Naive B cell (primary cell): Measurements from ENCODE around the gene SBNO1. TPM values are rescaled to one million over a fixed set of nuclear protein-coding genes. Genes with fewer than 3 reads are reported as not detected.

Source experiments
- ATAC-seq, 2 donors: fragments of 150-1000 bp; cut with Tn5 transposase; 2 replicates each; pipeline ENCODE4 v1.10.0; 2021; ENCODE audit warnings: low read depth in 2 of 2, mild to moderate bottlenecking in 2 of 2, moderate library complexity in 2 of 2
- DNase-seq: peaks from one replicate; pipeline ENCODE4 v3.0.0; 2022
- H3K27ac Mint-ChIP-seq, 6 donors: one replicate each; pipeline ENCODE4 v1.8.0; 2020 to 2022; ENCODE audit warnings: mild to moderate bottlenecking in 6 of 6, mixed read lengths in 6 of 6, moderate library complexity in 5 of 6, inconsistent platforms in 2 of 6
- H3K27me3 Mint-ChIP-seq, 3 donors: one replicate each; pipeline ENCODE4 v1.8.0; 2021 to 2022; ENCODE audit warnings: mixed read lengths in 3 of 3, mild to moderate bottlenecking in 1 of 3
- H3K36me3 Mint-ChIP-seq, 2 donors: one replicate each; pipeline ENCODE4 v1.8.0; 2020 to 2022; ENCODE audit warnings: mixed read lengths in 2 of 2, inconsistent platforms in 1 of 2, mild to moderate bottlenecking in 1 of 2
- H3K4me1 Mint-ChIP-seq, 3 donors: one replicate each; pipeline ENCODE4 v1.8.0; 2020 to 2022; ENCODE audit warnings: mixed read lengths in 3 of 3, inconsistent platforms in 1 of 3, mild to moderate bottlenecking in 1 of 3, moderate library complexity in 1 of 3
- H3K4me3 Mint-ChIP-seq, 8 donors: one replicate each; pipeline ENCODE4 v1.8.0; 2020 to 2022; ENCODE audit warnings: mild to moderate bottlenecking in 8 of 8, mixed read lengths in 8 of 8, moderate library complexity in 8 of 8, inconsistent platforms in 2 of 8
- H3K9me3 Mint-ChIP-seq, 7 donors: one replicate each; pipeline ENCODE4 v1.8.0; 2020 to 2022; ENCODE audit warnings: mixed read lengths in 7 of 7, mild to moderate bottlenecking in 5 of 7, inconsistent platforms in 2 of 7, moderate library complexity in 1 of 7
- polyA plus RNA-seq, 6 donors: library from polyadenylated mRNA; unstranded; fragments of 300-500 nt; fragmentation: Illumina TruSeq; gene quantifications; one replicate each; pipeline ENCODE4 v1.2.3, GENCODE V29; 2021; ENCODE audit warnings: low read depth in 6 of 6

Gene SBNO1
- polyA plus RNA-seq, 6 donors from 2014 or later: 17.2 to 30.6 (median 24.1) TPM

- DNase-seq (peak; percentile 15), ATAC-seq (peak; percentile 10 to 22)
- Mint-ChIP-seq H3K27ac (peak overlapping the region in 4 of 6 donors; percentile 33 to 79 (median 54)), H3K9me3 (no peaks in the 10 kb centered on the region), H3K27me3 (no peaks in the 10 kb centered on the region), H3K4me1 (peaks cover 25 to 38% (median 30%) of the 10 kb centered on the region in 3 donors), H3K4me3 (peak overlapping the region; percentile 77 to 94 (median 86)), H3K36me3 (no peaks in the 10 kb centered on the region)
Observed at GRCh38 chr12:123269896-123270213, 94.8 kb downstream of the SBNO1 start.

DNA sequence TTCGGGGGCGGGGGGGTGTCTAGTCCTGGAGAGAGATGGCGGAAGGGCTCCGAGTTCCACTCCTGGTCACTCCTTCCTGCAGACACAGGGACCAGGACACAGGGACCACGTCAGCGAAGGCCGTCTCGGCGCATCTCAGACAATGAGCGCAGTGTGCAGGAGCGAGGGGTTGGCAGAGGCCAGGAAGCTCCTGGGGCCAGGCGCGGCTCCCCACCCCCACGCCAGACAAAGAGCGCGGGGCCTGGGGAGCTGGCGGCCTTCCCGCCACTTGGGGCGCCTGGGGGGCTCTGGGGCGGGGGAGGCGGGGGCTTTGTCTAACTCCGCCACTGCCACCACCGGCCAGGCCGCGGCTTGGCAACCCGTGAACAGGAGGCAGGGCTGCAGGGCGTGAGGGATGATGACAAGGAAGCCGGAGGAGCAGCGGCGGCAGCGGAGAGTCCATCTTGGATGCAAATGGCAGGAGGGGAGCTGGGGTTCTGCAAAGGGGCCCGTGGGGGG lies 95.2 kb downstream of the SBNO1 start:
- Mint-ChIP-seq H3K36me3 (no peaks in the 10 kb centered on the region), H3K27me3 (no peaks in the 10 kb centered on the region), H3K4me3 (peak overlapping the region; percentile 77 to 94 (median 86)), H3K4me1 (peaks cover 25 to 38% (median 30%) of the 10 kb centered on the region in 3 donors), H3K9me3 (no peaks in the 10 kb centered on the region), H3K27ac (peak overlapping the region in 4 of 6 donors; percentile 33 to 68 (median 52))
- ATAC-seq (peak; percentile 49 to 52), DNase-seq (peak; percentile 43)

- DNase-seq (no peak), ATAC-seq (no peak)
- H3K36me3 Mint-ChIP-seq: no peaks in the 10 kb centered on the region
- H3K9me3 Mint-ChIP-seq: no peaks in the 10 kb centered on the region
- peaks cover 25 to 38% (median 30%) of the 10 kb centered on the region in 3 donors for H3K4me1 Mint-ChIP-seq
- H3K4me3 Mint-ChIP-seq: peak overlapping the region; percentile 77 to 92 (median 86)
- H3K27me3 Mint-ChIP-seq: no peaks in the 10 kb centered on the region
- peak overlapping the region in 1 of 6 donors; percentile 59 for H3K27ac Mint-ChIP-seq
Observed at GRCh38 chr12:123268850-123269249, 95.8 kb downstream of the SBNO1 start.

DNA sequence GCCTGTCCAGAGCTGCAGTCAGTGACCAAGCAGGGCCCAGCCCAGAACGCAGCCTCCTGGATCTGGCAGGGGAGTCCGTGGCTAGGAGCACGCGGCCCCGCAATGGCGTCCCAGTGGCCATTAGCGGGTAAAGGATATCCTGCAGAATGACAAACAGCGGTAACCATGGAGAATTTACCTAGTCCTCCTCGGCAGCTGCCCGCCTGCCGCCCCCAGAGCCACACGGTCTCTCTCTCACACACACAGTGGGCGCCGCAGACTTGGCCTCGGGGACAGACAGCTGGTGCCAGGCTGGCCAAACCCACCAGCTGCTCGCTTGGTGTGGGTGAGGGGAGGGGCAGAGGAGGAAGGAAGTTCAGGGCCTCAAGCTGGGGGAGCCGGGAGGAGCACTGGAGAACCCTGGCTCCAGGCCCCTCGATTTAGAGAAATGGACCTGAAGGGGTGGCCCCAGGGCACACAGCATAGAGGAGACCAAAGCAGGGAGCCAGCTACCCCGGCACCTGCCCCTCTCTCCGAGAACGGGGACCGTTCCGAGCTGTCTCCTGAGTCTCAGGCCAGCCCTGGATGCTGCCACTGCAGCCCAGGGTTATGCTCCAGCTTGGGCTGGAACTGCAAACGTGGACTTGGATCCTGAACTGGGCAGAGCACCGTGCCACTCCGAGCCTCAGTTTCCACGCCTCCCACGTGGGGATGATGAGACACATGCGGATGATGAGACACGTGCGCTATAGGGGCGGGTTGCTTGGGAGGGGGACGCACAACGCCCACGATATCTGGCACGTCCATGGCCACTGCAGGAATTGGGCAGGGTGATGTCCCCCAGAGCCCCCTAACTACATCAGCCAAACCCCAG lies 96.4 kb downstream of the SBNO1 start:
- Mint-ChIP-seq H3K27me3 (no peaks in the 10 kb centered on the region), H3K4me1 (peaks cover 25 to 38% (median 30%) of the 10 kb centered on the region in 3 donors), H3K27ac (peak overlapping the region in 3 of 6 donors; percentile 75 to 86 (median 75)), H3K36me3 (no peaks in the 10 kb centered on the region), H3K4me3 (peak overlapping the region; percentile 77 to 87 (median 84)), H3K9me3 (no peaks in the 10 kb centered on the region)
- no peak for ATAC-seq
- peak; percentile 15 for DNase-seq

DNA sequence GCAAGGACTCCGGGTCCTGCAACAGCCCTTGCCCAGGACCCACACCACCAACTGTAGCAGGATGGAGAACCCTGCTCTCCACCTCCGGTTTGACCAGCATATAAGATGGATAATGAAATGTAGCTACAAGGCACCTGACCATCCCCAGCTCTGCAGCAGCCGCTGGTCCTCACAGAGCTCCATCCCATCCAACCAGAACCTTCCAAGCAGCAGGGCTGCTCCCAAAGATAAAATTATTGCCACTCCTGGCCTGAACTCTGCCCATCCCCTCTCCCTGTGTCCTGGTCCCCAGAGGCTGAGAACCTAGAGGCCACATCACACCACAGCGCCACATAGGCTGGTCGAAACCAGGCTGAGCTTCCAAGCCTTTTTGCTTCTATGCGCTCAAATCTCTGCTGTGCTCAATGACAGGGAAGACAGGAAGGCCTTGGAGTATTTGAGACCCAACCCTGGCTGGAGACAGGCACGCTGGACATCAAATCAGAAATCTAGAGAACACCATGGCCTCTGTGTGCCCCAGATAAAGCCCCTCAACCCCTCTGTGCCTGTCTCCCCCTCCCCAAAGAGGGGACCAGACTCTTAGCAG lies 97.2 kb downstream of the SBNO1 start:
- Mint-ChIP-seq H3K9me3 (no peaks in the 10 kb centered on the region), H3K4me1 (peaks cover 25 to 34% (median 30%) of the 10 kb centered on the region in 3 donors), H3K27ac (peak overlapping the region in 4 of 6 donors; percentile 75 to 90 (median 83)), H3K4me3 (peak overlapping the region in 6 of 8 donors; percentile 59 to 86 (median 84)), H3K36me3 (no peaks in the 10 kb centered on the region), H3K27me3 (no peaks in the 10 kb centered on the region)
- no peak for ATAC-seq
- no peak for DNase-seq

DNA sequence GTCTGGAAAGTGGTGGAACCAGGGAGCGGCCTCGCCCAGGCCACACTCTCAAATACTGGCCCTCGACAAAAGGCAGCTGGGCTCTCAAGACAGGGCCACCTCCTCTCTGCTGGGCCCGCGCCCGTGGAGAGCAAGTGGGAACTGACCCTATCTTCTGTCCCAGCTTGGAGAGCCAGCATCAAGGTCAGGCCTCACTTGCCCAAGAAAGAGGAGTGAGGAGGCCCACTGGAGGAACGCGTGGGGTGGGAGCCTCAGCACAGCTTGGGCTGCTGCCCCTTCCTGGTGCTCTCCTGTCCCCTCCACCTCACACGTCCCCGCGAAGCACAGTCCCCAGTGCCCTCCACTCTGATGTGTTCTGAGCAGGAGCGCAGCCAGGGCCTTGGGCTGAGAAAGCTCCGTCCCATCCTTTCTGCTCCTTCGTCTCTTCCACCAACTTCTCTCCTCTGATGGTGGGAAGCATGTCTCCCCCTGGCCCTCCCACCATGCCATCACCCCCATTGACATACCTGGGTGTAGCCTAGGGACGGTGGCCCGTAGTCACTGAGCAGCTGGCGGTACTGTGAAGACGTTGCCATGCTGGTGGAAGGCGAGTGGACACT lies 97.9 kb downstream of the SBNO1 start:
- peaks cover 25 to 31% (median 30%) of the 10 kb centered on the region in 3 donors for H3K4me1 Mint-ChIP-seq
- no peaks in the 10 kb centered on the region for H3K9me3 Mint-ChIP-seq
- H3K4me3 Mint-ChIP-seq: peak overlapping the region in 1 of 8 donors; percentile 59
- ATAC-seq (no peak), DNase-seq (no peak)
- no peaks in the 10 kb centered on the region for H3K36me3 Mint-ChIP-seq
- H3K27me3 Mint-ChIP-seq: no peaks in the 10 kb centered on the region
- peak overlapping the region in 2 of 6 donors; percentile 47 to 56 for H3K27ac Mint-ChIP-seq

GRCh38 chr12:123265851-123266678 lies 98.6 kb downstream of the SBNO1 start:
- DNase-seq (no peak), ATAC-seq (no peak)
- Mint-ChIP-seq H3K9me3 (no peaks in the 10 kb centered on the region), H3K4me1 (peaks cover 25 to 31% (median 30%) of the 10 kb centered on the region in 3 donors), H3K27ac (no peak overlapping the region), H3K4me3 (no peak overlapping the region), H3K27me3 (no peaks in the 10 kb centered on the region), H3K36me3 (no peaks in the 10 kb centered on the region)

DNA sequence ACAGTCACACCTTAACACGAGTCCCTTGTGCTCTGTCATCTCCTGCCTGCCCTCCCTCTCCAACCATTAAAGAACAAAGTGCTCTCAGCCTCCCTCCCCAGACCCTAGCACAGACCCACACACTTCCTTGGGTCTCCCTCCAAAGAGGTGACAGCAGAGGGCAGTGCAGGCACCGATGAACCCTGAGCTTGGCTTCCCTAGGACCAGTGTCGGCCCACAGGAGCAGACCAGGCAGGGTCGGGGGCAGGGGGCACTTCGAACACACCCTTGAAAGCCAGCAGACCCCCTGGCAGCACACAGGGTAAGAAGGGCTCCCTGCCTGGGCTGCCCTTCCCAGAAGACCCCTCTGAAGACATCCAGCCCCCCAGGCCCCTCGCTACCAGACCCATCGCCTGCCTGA lies 100.0 kb downstream of the SBNO1 start:
- DNase-seq: no peak
- H3K9me3 Mint-ChIP-seq: no peaks in the 10 kb centered on the region
- H3K4me3 Mint-ChIP-seq: no peak overlapping the region
- peak overlapping the region in 1 of 6 donors; percentile 27 for H3K27ac Mint-ChIP-seq
- peaks cover 21 to 23% (median 23%) of the 10 kb centered on the region in 3 donors for H3K4me1 Mint-ChIP-seq
- ATAC-seq: peak in 1 of 2 donors; percentile 27
- H3K27me3 Mint-ChIP-seq: no peaks in the 10 kb centered on the region
- H3K36me3 Mint-ChIP-seq: no peaks in the 10 kb centered on the region

DNA sequence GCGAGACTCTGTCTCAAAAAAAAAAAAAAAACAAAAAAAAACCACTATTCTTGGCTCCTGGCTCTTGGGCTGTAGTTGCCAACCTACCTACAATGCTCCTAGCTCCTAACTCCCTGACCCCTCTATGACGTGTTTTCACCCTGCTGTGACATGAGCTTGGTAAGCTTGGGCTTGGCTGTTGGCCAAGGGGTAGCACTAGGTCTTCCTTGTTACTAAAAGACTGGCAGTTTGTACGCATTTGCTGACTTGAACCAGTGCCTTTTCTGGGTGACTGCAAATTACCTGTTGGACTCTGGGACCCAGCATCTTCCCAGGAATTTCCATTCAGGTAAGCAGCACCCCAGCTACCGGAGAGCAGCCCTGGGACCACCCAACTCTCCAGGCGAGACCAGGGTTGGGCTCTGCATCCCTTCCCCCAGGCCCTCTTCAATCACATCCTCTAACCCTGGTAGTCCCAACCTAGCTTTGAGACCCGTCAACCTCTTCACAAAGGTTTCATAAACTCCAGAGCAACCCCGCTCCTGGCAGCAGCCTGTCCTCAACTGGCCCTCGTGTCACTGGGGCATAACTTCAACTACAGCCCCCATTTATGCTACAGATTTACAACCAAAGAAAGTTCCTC lies 101.3 kb downstream of the SBNO1 start:
- ATAC-seq (no peak), DNase-seq (no peak)
- Mint-ChIP-seq H3K4me3 (no peak overlapping the region), H3K4me1 (peaks cover 7 to 11% (median 10%) of the 10 kb centered on the region in 3 donors), H3K27me3 (no peaks in the 10 kb centered on the region), H3K36me3 (no peaks in the 10 kb centered on the region), H3K9me3 (no peaks in the 10 kb centered on the region), H3K27ac (peak overlapping the region in 2 of 6 donors; percentile 21 to 88)

DNA sequence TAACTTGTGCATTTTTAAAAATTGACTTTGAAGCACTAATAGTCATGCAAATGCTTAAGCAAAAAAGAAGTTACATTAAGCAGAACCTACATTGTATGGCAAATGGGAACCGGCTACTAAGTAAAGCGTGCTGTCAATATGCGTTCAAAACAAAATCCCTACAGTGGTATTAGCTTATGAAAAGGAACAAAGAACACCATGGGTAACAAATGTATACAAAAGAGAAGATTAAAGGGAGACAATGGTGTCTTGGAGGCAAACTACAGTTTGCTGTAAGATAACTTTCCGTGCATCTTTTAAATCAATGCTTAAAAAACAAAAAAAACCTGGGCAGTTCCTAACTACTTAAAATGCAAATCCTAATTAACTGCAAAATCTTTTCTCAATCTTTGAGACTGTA lies 103.5 kb downstream of the SBNO1 start:
- Mint-ChIP-seq H3K27me3 (no peaks in the 10 kb centered on the region), H3K4me3 (no peak overlapping the region), H3K27ac (no peak overlapping the region)

DNA sequence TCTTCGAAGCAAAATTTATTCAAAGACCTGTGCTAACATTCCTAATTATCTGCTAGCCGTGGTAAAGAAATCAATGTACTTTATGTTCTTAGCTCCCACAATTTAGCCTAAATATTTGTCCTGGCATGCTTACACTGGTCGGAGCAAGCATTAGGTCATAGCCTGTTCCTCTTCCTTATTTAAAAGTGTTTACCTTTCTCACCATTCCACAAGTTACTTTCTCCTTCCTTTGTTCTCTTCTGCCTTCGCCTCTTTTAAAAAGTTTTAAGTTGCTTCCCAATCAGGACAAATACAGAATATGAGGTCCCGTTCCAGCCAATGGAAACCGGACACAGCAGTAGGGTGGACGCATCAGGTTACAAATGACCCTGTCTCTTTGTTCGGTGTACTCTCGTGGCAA lies 104.6 kb downstream of the SBNO1 start:
- no peak overlapping the region for H3K4me3 Mint-ChIP-seq
- peaks cover 0 to 4% (median 0%) of the 10 kb centered on the region in 3 donors for H3K4me1 Mint-ChIP-seq
- H3K27ac Mint-ChIP-seq: no peak overlapping the region
- no peaks in the 10 kb centered on the region for H3K9me3 Mint-ChIP-seq
- ATAC-seq (no peak), DNase-seq (no peak)
- H3K36me3 Mint-ChIP-seq: peaks cover 4 to 8% of the 10 kb centered on the region in 2 donors
- no peaks in the 10 kb centered on the region for H3K27me3 Mint-ChIP-seq

More for the DNA sequence above, 103.5 kb downstream of the SBNO1 start:
- H3K4me1 Mint-ChIP-seq: peaks cover 0 to 4% (median 0%) of the 10 kb centered on the region in 3 donors
- ATAC-seq (no peak), DNase-seq (no peak)
- H3K36me3 Mint-ChIP-seq: peaks cover 4 to 8% of the 10 kb centered on the region in 2 donors
- H3K9me3 Mint-ChIP-seq: no peaks in the 10 kb centered on the region

DNA sequence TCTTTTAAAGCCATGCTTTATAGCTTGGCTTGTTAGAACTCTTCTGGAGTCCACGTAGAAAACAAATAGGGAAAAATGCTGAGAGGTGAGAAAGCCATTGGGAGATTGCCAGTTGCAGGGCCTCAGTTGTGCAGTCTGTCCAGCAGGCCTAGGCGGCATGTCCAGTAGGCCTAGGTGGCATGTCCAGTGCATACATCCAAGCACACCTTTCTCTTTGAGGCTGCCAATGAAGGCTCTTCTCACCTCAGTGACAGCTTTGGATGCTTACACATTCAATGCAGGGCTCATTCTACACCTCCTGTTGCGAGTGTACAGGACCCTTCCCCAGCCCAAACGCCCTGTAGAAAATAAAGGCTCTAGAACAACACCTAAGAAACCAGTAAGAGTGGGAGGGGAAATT lies 106.1 kb downstream of the SBNO1 start:
- Mint-ChIP-seq H3K4me3 (no peak overlapping the region), H3K27ac (no peak overlapping the region), H3K4me1 (peaks cover 0 to 6% (median 1%) of the 10 kb centered on the region in 3 donors), H3K9me3 (no peaks in the 10 kb centered on the region), H3K36me3 (peaks cover 4 to 8% of the 10 kb centered on the region in 2 donors), H3K27me3 (no peaks in the 10 kb centered on the region)
- ATAC-seq (no peak), DNase-seq (no peak)
